OCI-LY1 (cell line): ENCODE measurements around the gene VCAN.

Experiments used
- H2AFZ ChIP-seq: fragments of 200-600 bp; sonication (generic), shearing (Covaris generic); 2 replicates; pipeline ENCODE4 v1.6.0; 2014; ENCODE audit warnings: antibody characterized with exemption, mild to moderate bottlenecking, low read length
- H3F3A ChIP-seq: fragments of 200-600 bp; sonication (generic), shearing (Covaris generic); 2 replicates; pipeline ENCODE4 v1.6.0; 2014; ENCODE audit warnings: mild to moderate bottlenecking, antibody characterized with exemption, low read length, moderate library complexity; ENCODE audit not compliant: insufficient read depth
- H3K27ac ChIP-seq: fragments of 200-600 bp; sonication (generic); 2 replicates; pipeline ENCODE4 v1.5.1; 2014; ENCODE audit warnings: low read length, mixed run types, mild to moderate bottlenecking, low read depth; ENCODE audit not compliant: poor library complexity, severe bottlenecking
- H3K27me3 ChIP-seq: fragments of 200-600 bp; sonication (generic); 2 replicates; pipeline ENCODE4 v1.6.0; 2014; ENCODE audit warnings: antibody characterized with exemption, mild to moderate bottlenecking, low read length, moderate library complexity; ENCODE audit not compliant: insufficient read depth
- H3K36me3 ChIP-seq: fragments of 200-600 bp; sonication (generic); 2 replicates; pipeline ENCODE4 v1.6.1; 2014; ENCODE audit warnings: mild to moderate bottlenecking, antibody characterized with exemption, low read length, moderate library complexity, mixed read lengths; ENCODE audit not compliant: insufficient read depth
- H3K4me1 ChIP-seq: fragments of 200-600 bp; sonication (generic); 2 replicates; pipeline ENCODE4 v1.5.1; 2014; ENCODE audit warnings: mild to moderate bottlenecking, low read length, moderate library complexity; ENCODE audit not compliant: insufficient read depth, severe bottlenecking
- H3K4me2 ChIP-seq: fragments of 200-600 bp; sonication (generic), shearing (Covaris generic); 2 replicates; pipeline ENCODE4 v1.6.1; 2014; ENCODE audit warnings: low read length
- H3K4me3 ChIP-seq: fragments of 200-600 bp; sonication (generic); 2 replicates; pipeline ENCODE4 v1.5.1; 2014; ENCODE audit warnings: low read length, low read depth, mild to moderate bottlenecking, mixed read lengths; ENCODE audit not compliant: poor library complexity, severe bottlenecking
- H3K79me2 ChIP-seq: fragments of 200-600 bp; shearing (Covaris generic); 2 replicates; pipeline ENCODE4 v1.6.1; 2016; ENCODE audit warnings: mixed run types, low read length, mixed read lengths; ENCODE audit not compliant: insufficient read depth
- H3K9ac ChIP-seq: fragments of 200-600 bp; sonication (generic), shearing (Covaris generic); 2 replicates; pipeline ENCODE4 v1.6.1; 2014; ENCODE audit warnings: mild to moderate bottlenecking, low read length, mixed read lengths
- H3K9me2 ChIP-seq: fragments of 200-600 bp; sonication (generic), shearing (Covaris generic); 2 replicates; pipeline ENCODE4 v1.6.1; 2014; ENCODE audit warnings: low read depth, mild to moderate bottlenecking, low read length, mixed read lengths
- H3K9me3 ChIP-seq: fragments of 200-600 bp; shearing (Covaris generic); 2 replicates; pipeline ENCODE4 v1.6.1; 2014; ENCODE audit warnings: low read length, mixed read lengths
- H4K20me1 ChIP-seq: fragments of 200-600 bp; sonication (generic), shearing (Covaris generic); 2 replicates; pipeline ENCODE4 v1.6.0; 2016; ENCODE audit warnings: mild to moderate bottlenecking, low read length; ENCODE audit not compliant: insufficient read depth
- EZH2 ChIP-seq: fragments of 200-600 bp; sonication (generic), shearing (Covaris generic); IDR thresholded peaks from 2 replicates; pipeline ENCODE4 v1.8.0; 2017; ENCODE audit warnings: borderline replicate concordance, mixed run types, mild to moderate bottlenecking, antibody characterized with exemption, low read length, moderate library complexity, mixed read lengths
- TF ChIP-seq, protein P1 (sequence below): fragments of 200-600 bp; sonication (generic), shearing (Covaris generic); IDR thresholded peaks from 2 replicates; pipeline ENCODE4 v1.5.1; 2017; ENCODE audit warnings: mild to moderate bottlenecking, antibody characterized with exemption, low read length, moderate library complexity, mixed read lengths

Gene VCAN

DNA sequence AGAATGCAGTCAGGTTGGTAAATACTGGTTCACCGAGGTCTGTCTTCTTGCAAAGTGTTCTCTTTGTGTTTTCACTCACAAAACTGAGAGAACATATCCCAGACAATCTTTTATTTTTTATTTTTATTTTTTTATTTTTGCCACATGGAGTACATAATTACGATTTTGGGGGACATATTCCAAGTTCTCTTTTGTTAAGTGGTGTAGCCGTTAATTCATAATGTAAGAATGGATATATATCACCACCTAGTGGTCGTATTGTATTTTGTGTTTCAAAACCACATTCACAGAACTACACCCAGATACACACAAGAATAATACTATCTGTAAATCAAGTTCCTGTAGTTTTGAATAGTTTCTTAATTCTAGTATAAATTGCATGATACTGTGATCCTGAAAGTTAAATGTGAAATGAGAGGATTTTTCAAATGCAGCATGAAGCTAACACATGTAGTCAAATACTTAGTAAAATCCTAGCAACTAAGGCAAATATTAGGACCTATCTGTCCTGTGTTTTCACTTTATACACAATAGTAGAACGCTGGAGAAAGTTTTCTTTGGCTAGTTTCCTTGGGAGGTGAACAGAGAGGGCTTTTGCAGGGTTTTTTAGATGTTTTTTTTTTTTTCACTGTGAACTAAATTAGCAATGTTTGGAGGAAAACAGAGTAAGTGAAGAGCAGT is 92.7 kb downstream of the VCAN start:
- H3K9me3 ChIP-seq = no peaks in the 10 kb centered on the region
- no peaks in the 10 kb centered on the region for H3F3A ChIP-seq
- H3K27me3 ChIP-seq = no peaks in the 10 kb centered on the region
- no peak overlapping the region for H2AFZ ChIP-seq
- H3K4me3 ChIP-seq = no peak overlapping the region
- no peaks in the 10 kb centered on the region for H3K4me1 ChIP-seq
- no peak overlapping the region for H3K9ac ChIP-seq
- H3K9me2 ChIP-seq = no peaks in the 10 kb centered on the region
- TF ChIP-seq, protein P1, sequence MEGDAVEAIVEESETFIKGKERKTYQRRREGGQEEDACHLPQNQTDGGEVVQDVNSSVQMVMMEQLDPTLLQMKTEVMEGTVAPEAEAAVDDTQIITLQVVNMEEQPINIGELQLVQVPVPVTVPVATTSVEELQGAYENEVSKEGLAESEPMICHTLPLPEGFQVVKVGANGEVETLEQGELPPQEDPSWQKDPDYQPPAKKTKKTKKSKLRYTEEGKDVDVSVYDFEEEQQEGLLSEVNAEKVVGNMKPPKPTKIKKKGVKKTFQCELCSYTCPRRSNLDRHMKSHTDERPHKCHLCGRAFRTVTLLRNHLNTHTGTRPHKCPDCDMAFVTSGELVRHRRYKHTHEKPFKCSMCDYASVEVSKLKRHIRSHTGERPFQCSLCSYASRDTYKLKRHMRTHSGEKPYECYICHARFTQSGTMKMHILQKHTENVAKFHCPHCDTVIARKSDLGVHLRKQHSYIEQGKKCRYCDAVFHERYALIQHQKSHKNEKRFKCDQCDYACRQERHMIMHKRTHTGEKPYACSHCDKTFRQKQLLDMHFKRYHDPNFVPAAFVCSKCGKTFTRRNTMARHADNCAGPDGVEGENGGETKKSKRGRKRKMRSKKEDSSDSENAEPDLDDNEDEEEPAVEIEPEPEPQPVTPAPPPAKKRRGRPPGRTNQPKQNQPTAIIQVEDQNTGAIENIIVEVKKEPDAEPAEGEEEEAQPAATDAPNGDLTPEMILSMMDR = peak; percentile 63
- no peak for TF ChIP-seq EZH2
- no peak overlapping the region for H3K27ac ChIP-seq
- no peaks in the 10 kb centered on the region for H4K20me1 ChIP-seq
- no peak overlapping the region for H3K4me2 ChIP-seq
- no peaks in the 10 kb centered on the region for H3K36me3 ChIP-seq
- H3K79me2 ChIP-seq = no peaks in the 10 kb centered on the region

GRCh38 chr5:83567741-83568140 is 96.2 kb downstream of the VCAN start:
- Histone ChIP-seq H4K20me1 (no peaks in the 10 kb centered on the region), H3K9me2 (no peaks in the 10 kb centered on the region), H3K27me3 (no peaks in the 10 kb centered on the region), H3K4me1 (no peaks in the 10 kb centered on the region), H3F3A (no peaks in the 10 kb centered on the region), H3K4me2 (no peak overlapping the region), H3K27ac (no peak overlapping the region), H3K36me3 (no peaks in the 10 kb centered on the region), H3K4me3 (no peak overlapping the region), H3K79me2 (no peaks in the 10 kb centered on the region), H3K9me3 (no peaks in the 10 kb centered on the region), H2AFZ (no peak overlapping the region), H3K9ac (no peak overlapping the region)
- no peak for TF ChIP-seq EZH2

DNA sequence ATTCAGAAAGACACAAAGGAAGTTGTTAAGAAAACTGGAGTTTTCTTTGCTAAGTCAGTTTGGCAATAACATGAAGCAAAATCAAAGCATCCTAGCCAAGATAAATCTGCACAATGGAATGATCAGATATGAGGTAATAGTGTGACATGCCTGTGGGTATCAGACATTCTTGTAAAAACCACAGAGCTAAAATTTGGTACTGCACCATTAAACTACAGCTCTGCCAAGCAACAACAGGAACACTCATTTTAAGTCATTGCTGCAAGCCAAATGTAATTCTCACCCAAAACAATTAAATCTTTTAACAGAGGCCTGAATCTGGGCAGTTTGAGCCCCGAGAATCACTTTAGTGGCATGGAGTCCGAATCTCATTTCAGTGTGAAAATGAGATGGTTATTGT is 96.6 kb downstream of the VCAN start:
- H3K9me3 ChIP-seq = no peaks in the 10 kb centered on the region
- H3K4me3 ChIP-seq = no peak overlapping the region
- no peaks in the 10 kb centered on the region for H4K20me1 ChIP-seq
- no peaks in the 10 kb centered on the region for H3K79me2 ChIP-seq
- no peak overlapping the region for H2AFZ ChIP-seq
- no peak overlapping the region for H3K4me2 ChIP-seq
- no peak overlapping the region for H3K27ac ChIP-seq
- no peak overlapping the region for H3K9ac ChIP-seq
- H3F3A ChIP-seq = no peaks in the 10 kb centered on the region
- no peaks in the 10 kb centered on the region for H3K4me1 ChIP-seq
- no peaks in the 10 kb centered on the region for H3K36me3 ChIP-seq
- TF ChIP-seq EZH2 = no peak
- TF ChIP-seq, protein P1 = no peak
- no peaks in the 10 kb centered on the region for H3K9me2 ChIP-seq
- H3K27me3 ChIP-seq = no peaks in the 10 kb centered on the region

GRCh38 chr5:83570916-83571315 is 99.4 kb downstream of the VCAN start:
- TF ChIP-seq, protein P1 = no peak
- no peak for TF ChIP-seq EZH2
- no peaks in the 10 kb centered on the region for H4K20me1 ChIP-seq
- H3K27me3 ChIP-seq = no peaks in the 10 kb centered on the region
- no peak overlapping the region for H2AFZ ChIP-seq
- H3K9ac ChIP-seq = no peak overlapping the region
- H3K36me3 ChIP-seq = no peaks in the 10 kb centered on the region
- no peaks in the 10 kb centered on the region for H3K9me3 ChIP-seq
- H3F3A ChIP-seq = no peaks in the 10 kb centered on the region
- H3K79me2 ChIP-seq = no peaks in the 10 kb centered on the region
- no peak overlapping the region for H3K4me2 ChIP-seq
- no peak overlapping the region for H3K4me3 ChIP-seq
- H3K27ac ChIP-seq = no peak overlapping the region
- H3K4me1 ChIP-seq = no peaks in the 10 kb centered on the region
- H3K9me2 ChIP-seq = no peaks in the 10 kb centered on the region
